ENCODE measurements around the gene SNPH. TPM values are rescaled to one million over a fixed set of nuclear protein-coding genes. Genes with fewer than 3 reads are reported as not detected.
A peak's percentile ranks its signal among the peaks of the same experiment; 100 is the strongest.

SNPH gene
- total RNA-seq, 1 donor from 2014 or later = 0.43 TPM

- H3K4me1 Mint-ChIP-seq = peaks cover 16% of the 10 kb centered on the region
- Histone ChIP-seq H3K4me3 (peak overlapping the region; percentile 87), H3K4me1 (peaks cover 4% of the 10 kb centered on the region), H3F3A (ENCODE audit: low read depth) (no peaks in the 10 kb centered on the region), H4K20me1 (ENCODE audit: low read depth) (peaks cover 36% of the 10 kb centered on the region), H3K9me3 (ENCODE audit: low read depth) (no peaks in the 10 kb centered on the region), H3K9ac (peak overlapping the region; percentile 98), H3K27me3 (no peaks in the 10 kb centered on the region), H3K4me2 (peak overlapping the region; percentile 89), H2AFZ (replicated peaks) (peak overlapping the region; percentile 85), H3K27ac (peak overlapping the region; percentile 56), H3K79me2 (ENCODE audit: low read depth) (peaks cover 51% of the 10 kb centered on the region), H3K36me3 (no peaks in the 10 kb centered on the region)
- TF ChIP-seq, protein P1, sequence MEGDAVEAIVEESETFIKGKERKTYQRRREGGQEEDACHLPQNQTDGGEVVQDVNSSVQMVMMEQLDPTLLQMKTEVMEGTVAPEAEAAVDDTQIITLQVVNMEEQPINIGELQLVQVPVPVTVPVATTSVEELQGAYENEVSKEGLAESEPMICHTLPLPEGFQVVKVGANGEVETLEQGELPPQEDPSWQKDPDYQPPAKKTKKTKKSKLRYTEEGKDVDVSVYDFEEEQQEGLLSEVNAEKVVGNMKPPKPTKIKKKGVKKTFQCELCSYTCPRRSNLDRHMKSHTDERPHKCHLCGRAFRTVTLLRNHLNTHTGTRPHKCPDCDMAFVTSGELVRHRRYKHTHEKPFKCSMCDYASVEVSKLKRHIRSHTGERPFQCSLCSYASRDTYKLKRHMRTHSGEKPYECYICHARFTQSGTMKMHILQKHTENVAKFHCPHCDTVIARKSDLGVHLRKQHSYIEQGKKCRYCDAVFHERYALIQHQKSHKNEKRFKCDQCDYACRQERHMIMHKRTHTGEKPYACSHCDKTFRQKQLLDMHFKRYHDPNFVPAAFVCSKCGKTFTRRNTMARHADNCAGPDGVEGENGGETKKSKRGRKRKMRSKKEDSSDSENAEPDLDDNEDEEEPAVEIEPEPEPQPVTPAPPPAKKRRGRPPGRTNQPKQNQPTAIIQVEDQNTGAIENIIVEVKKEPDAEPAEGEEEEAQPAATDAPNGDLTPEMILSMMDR (IDR thresholded peaks at IDR 0.05) = no peak
- TF ChIP-seq EZH2 (IDR thresholded peaks at IDR 0.05) = no peak
- no peaks in the 10 kb centered on the region for H3K9me3 Mint-ChIP-seq
- H3K27me3 Mint-ChIP-seq (ENCODE audit: insufficient read depth, low read depth) = peaks cover 2% of the 10 kb centered on the region
- DNase-seq (ENCODE audit: low spot score) = peak; percentile 97
- H3K36me3 Mint-ChIP-seq = no peaks in the 10 kb centered on the region
- no peak overlapping the region for H3K27ac Mint-ChIP-seq
- H3K4me3 Mint-ChIP-seq = no peak overlapping the region
Observed at GRCh38 chr20:1325173-1326030, 59.3 kb downstream of the SNPH start.

GRCh38 chr20:1326031-1326930 is 60.2 kb downstream of the SNPH start:
- DNase-seq (ENCODE audit: low spot score) = no peak
- H3K36me3 Mint-ChIP-seq = peaks cover 3% of the 10 kb centered on the region
- no peaks in the 10 kb centered on the region for H3K9me3 ChIP-seq (ENCODE audit: low read depth)
- H3F3A ChIP-seq (ENCODE audit: low read depth) = no peaks in the 10 kb centered on the region
- H3K4me2 ChIP-seq = peak overlapping the region; percentile 89
- H3K36me3 ChIP-seq = no peaks in the 10 kb centered on the region
- peaks cover 16% of the 10 kb centered on the region for H3K4me1 Mint-ChIP-seq
- no peak overlapping the region for H2AFZ ChIP-seq (replicated peaks)
- H3K27me3 ChIP-seq = no peaks in the 10 kb centered on the region
- H3K4me1 ChIP-seq = peaks cover 4% of the 10 kb centered on the region
- no peak overlapping the region for H3K27ac ChIP-seq
- H3K4me3 ChIP-seq = peak overlapping the region; percentile 87
- peak overlapping the region; percentile 98 for H3K9ac ChIP-seq
- H4K20me1 ChIP-seq (ENCODE audit: low read depth) = peaks cover 39% of the 10 kb centered on the region
- no peak overlapping the region for H3K27ac Mint-ChIP-seq
- no peaks in the 10 kb centered on the region for H3K9me3 Mint-ChIP-seq
- H3K27me3 Mint-ChIP-seq (ENCODE audit: insufficient read depth, low read depth) = peaks cover 2% of the 10 kb centered on the region
- peaks cover 59% of the 10 kb centered on the region for H3K79me2 ChIP-seq (ENCODE audit: low read depth)
- H3K4me3 Mint-ChIP-seq = no peak overlapping the region
- no peak for TF ChIP-seq EZH2 (IDR thresholded peaks at IDR 0.05)
- no peak for TF ChIP-seq EZH2phosphoT487 (IDR thresholded peaks at IDR 0.05)
- TF ChIP-seq, protein P1 (IDR thresholded peaks at IDR 0.05) = no peak

- DNase-seq (ENCODE audit: low spot score) = no peak
- H3K4me2 ChIP-seq = no peak overlapping the region
- H3K36me3 Mint-ChIP-seq = peaks cover 4% of the 10 kb centered on the region
Observed at GRCh38 chr20:1327241-1327653, 61.2 kb downstream of the SNPH start.

More at GRCh38 chr20:1327241-1327653, 61.2 kb downstream of the SNPH start:
- Histone ChIP-seq H2AFZ (replicated peaks) (no peak overlapping the region), H3K27me3 (no peaks in the 10 kb centered on the region), H3K9ac (no peak overlapping the region), H3K27ac (no peak overlapping the region), H4K20me1 (ENCODE audit: low read depth) (peaks cover 49% of the 10 kb centered on the region), H3K79me2 (ENCODE audit: low read depth) (peaks cover 67% of the 10 kb centered on the region), H3K4me1 (peaks cover 4% of the 10 kb centered on the region), H3K4me3 (no peak overlapping the region), H3F3A (ENCODE audit: low read depth) (no peaks in the 10 kb centered on the region), H3K9me3 (ENCODE audit: low read depth) (no peaks in the 10 kb centered on the region), H3K36me3 (no peaks in the 10 kb centered on the region)
- peak overlapping the region; percentile 71 for H3K4me3 Mint-ChIP-seq
- H3K4me1 Mint-ChIP-seq = peaks cover 16% of the 10 kb centered on the region
- H3K27me3 Mint-ChIP-seq (ENCODE audit: insufficient read depth, low read depth) = no peaks in the 10 kb centered on the region
- peak overlapping the region; percentile 57 for H3K27ac Mint-ChIP-seq
- TF ChIP-seq, protein P1 (IDR thresholded peaks at IDR 0.05) = no peak
- TF ChIP-seq EZH2 (IDR thresholded peaks at IDR 0.05) (no peak), EZH2phosphoT487 (IDR thresholded peaks at IDR 0.05) (no peak)
- H3K9me3 Mint-ChIP-seq = no peaks in the 10 kb centered on the region

Data from neural progenitor cell (in vitro differentiated cells).